ENCODE measurements around the gene NR0B2. TPM values are rescaled to one million over a fixed set of nuclear protein-coding genes. Genes with fewer than 3 reads are reported as not detected.

Gene NR0B2
- total and polyA plus RNA-seq, 2 of the 13 experiments (the other 11 are each of a cell fraction or from before 2014, with no cell fraction given) = 72.5 to 133 TPM

GRCh38 chr1:26889551-26890466 lies 24.0 kb downstream of the NR0B2 start, which contains the start of gene GPN2 (continued):
- TF ChIP-seq MEF2D (CRISPR knock-in tag; IDR thresholded peaks at IDR 0.05) = peak; percentile 30; the same call in 1 of the 2 replicates
- TF ChIP-seq LRRFIP1 (CRISPR knock-in tag; conservative IDR thresholded peaks at IDR 0.05) = no peak
- 0 out of 2 replicates have a peak, but pooled peaks have one; percentile 14 for TF ChIP-seq PPARG (CRISPR knock-in tag; conservative IDR thresholded peaks at IDR 0.05)
- no peak for TF ChIP-seq ZKSCAN1 (IDR thresholded peaks at IDR 0.05; ENCODE audit: low read length)
- no peak for TF ChIP-seq GLMP (CRISPR knock-in tag; IDR thresholded peaks at IDR 0.05; ENCODE audit: borderline replicate concordance)
- TF ChIP-seq NONO (IDR thresholded peaks at IDR 0.05) = no peak
- peak; percentile 87 for TF ChIP-seq NONO (CRISPR knock-in tag; conservative IDR thresholded peaks at IDR 0.05)
- no peak for TF ChIP-seq ZNF512B (CRISPR knock-in tag; IDR thresholded peaks at IDR 0.05; ENCODE audit: borderline replicate concordance)
- TF ChIP-seq ZNF879 (CRISPR knock-in tag; IDR thresholded peaks at IDR 0.05) = no peak
- peak; percentile 94; the same call in 1 of the 2 replicates for TF ChIP-seq THAP7 (CRISPR knock-in tag; IDR thresholded peaks at IDR 0.05)
- peak; percentile 82 for TF ChIP-seq ERF (CRISPR knock-in tag; IDR thresholded peaks at IDR 0.05)
- no peak; the same call in 1 of the 2 replicates for TF ChIP-seq FOXJ3 (CRISPR knock-in tag; IDR thresholded peaks at IDR 0.05; ENCODE audit: borderline replicate concordance)
- no peak; the same call in 1 of the 2 replicates for TF ChIP-seq FOSL2 (CRISPR knock-in tag; IDR thresholded peaks at IDR 0.05)
- no peak for TF ChIP-seq ZNF549 (CRISPR knock-in tag; IDR thresholded peaks at IDR 0.05)
- peak; percentile 89 for TF ChIP-seq IRF9 (CRISPR knock-in tag; IDR thresholded peaks at IDR 0.05; ENCODE audit: borderline replicate concordance)
- no peak for TF ChIP-seq ZFP41 (CRISPR knock-in tag; IDR thresholded peaks at IDR 0.05; ENCODE audit: borderline replicate concordance)
- peak; percentile 73; the same call in 1 of the 2 replicates for TF ChIP-seq ZNF326 (CRISPR knock-in tag; IDR thresholded peaks at IDR 0.05; ENCODE audit: borderline replicate concordance)
- peak; percentile 64 for TF ChIP-seq ZNF362 (CRISPR knock-in tag; IDR thresholded peaks at IDR 0.05; ENCODE audit: borderline replicate concordance)
- no peak; the same call in 1 of the 2 replicates for TF ChIP-seq ZNF672 (CRISPR knock-in tag; IDR thresholded peaks at IDR 0.05)

All from HepG2 (cell line).